ENCODE data around the gene HBZ. TPM values are rescaled to one million over a fixed set of nuclear protein-coding genes. Genes with fewer than 3 reads are reported as not detected.

Gene HBZ
- total and polyA plus RNA-seq, 2 of the 13 experiments (the other 11 are each of a cell fraction or from before 2014, with no cell fraction given): 0.21 TPM; not detected in 1

DNA sequence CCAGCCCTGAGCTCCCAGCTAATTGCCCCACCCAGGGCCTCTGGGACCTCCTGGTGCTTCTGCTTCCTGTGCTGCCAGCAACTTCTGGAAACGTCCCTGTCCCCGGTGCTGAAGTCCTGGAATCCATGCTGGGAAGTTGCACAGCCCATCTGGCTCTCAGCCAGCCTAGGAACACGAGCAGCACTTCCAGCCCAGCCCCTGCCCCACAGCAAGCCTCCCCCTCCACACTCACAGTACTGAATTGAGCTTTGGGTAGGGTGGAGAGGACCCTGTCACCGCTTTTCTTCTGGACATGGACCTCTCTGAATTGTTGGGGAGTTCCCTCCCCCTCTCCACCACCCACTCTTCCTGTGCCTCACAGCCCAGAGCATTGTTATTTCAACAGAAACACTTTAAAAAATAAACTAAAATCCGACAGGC lies 17.7 kb downstream of the HBZ start (continued):
- TF ChIP-seq, protein P1, sequence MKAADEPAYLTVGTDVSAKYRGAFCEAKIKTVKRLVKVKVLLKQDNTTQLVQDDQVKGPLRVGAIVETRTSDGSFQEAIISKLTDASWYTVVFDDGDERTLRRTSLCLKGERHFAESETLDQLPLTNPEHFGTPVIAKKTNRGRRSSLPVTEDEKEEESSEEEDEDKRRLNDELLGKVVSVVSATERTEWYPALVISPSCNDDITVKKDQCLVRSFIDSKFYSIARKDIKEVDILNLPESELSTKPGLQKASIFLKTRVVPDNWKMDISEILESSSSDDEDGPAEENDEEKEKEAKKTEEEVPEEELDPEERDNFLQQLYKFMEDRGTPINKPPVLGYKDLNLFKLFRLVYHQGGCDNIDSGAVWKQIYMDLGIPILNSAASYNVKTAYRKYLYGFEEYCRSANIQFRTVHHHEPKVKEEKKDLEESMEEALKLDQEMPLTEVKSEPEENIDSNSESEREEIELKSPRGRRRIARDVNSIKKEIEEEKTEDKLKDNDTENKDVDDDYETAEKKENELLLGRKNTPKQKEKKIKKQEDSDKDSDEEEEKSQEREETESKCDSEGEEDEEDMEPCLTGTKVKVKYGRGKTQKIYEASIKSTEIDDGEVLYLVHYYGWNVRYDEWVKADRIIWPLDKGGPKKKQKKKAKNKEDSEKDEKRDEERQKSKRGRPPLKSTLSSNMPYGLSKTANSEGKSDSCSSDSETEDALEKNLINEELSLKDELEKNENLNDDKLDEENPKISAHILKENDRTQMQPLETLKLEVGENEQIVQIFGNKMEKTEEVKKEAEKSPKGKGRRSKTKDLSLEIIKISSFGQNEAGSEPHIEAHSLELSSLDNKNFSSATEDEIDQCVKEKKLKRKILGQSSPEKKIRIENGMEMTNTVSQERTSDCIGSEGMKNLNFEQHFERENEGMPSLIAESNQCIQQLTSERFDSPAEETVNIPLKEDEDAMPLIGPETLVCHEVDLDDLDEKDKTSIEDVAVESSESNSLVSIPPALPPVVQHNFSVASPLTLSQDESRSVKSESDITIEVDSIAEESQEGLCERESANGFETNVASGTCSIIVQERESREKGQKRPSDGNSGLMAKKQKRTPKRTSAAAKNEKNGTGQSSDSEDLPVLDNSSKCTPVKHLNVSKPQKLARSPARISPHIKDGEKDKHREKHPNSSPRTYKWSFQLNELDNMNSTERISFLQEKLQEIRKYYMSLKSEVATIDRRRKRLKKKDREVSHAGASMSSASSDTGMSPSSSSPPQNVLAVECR (CRISPR knock-in tag; IDR thresholded peaks at IDR 0.05; ENCODE audit: borderline replicate concordance): peak; percentile 31; the same call in 1 of the 2 replicates
- peak; percentile 31; the same call in 1 of the 2 replicates for TF ChIP-seq GABPB1 (CRISPR knock-in tag; IDR thresholded peaks at IDR 0.05)
- TF ChIP-seq SOX5 (CRISPR knock-in tag; IDR thresholded peaks at IDR 0.05; ENCODE audit: borderline replicate concordance): peak; percentile 35; the same call in 1 of the 2 replicates
- TF ChIP-seq ZNF563 (CRISPR knock-in tag; IDR thresholded peaks at IDR 0.05): peak; percentile 50; the same call in 1 of the 2 replicates
- TF ChIP-seq, protein P2, sequence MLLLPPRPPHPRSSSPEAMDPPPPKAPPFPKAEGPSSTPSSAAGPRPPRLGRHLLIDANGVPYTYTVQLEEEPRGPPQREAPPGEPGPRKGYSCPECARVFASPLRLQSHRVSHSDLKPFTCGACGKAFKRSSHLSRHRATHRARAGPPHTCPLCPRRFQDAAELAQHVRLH (CRISPR knock-in tag; IDR thresholded peaks at IDR 0.05; ENCODE audit: borderline replicate concordance, low read depth): peak; percentile 49; the same call in 1 of the 2 replicates
- TF ChIP-seq, protein P3, sequence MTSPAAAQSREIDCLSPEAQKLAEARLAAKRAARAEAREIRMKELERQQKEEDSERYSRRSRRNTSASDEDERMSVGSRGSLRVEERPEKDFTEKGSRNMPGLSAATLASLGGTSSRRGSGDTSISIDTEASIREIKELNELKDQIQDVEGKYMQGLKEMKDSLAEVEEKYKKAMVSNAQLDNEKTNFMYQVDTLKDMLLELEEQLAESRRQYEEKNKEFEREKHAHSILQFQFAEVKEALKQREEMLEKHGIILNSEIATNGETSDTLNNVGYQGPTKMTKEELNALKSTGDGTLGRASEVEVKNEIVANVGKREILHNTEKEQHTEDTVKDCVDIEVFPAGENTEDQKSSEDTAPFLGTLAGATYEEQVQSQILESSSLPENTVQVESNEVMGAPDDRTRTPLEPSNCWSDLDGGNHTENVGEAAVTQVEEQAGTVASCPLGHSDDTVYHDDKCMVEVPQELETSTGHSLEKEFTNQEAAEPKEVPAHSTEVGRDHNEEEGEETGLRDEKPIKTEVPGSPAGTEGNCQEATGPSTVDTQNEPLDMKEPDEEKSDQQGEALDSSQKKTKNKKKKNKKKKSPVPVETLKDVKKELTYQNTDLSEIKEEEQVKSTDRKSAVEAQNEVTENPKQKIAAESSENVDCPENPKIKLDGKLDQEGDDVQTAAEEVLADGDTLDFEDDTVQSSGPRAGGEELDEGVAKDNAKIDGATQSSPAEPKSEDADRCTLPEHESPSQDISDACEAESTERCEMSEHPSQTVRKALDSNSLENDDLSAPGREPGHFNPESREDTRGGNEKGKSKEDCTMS (CRISPR knock-in tag; conservative IDR thresholded peaks at IDR 0.05): 0 out of 2 replicates have a peak, but pooled peaks have one; percentile 49
- 0 out of 2 replicates have a peak, but pooled peaks have one; percentile 16 for TF ChIP-seq NCOA2 (CRISPR knock-in tag; IDR thresholded peaks at IDR 0.05)
- TF ChIP-seq ETV6 (CRISPR knock-in tag; conservative IDR thresholded peaks at IDR 0.05): 0 out of 2 replicates have a peak, but pooled peaks have one; percentile 52
- TF ChIP-seq, protein P4, sequence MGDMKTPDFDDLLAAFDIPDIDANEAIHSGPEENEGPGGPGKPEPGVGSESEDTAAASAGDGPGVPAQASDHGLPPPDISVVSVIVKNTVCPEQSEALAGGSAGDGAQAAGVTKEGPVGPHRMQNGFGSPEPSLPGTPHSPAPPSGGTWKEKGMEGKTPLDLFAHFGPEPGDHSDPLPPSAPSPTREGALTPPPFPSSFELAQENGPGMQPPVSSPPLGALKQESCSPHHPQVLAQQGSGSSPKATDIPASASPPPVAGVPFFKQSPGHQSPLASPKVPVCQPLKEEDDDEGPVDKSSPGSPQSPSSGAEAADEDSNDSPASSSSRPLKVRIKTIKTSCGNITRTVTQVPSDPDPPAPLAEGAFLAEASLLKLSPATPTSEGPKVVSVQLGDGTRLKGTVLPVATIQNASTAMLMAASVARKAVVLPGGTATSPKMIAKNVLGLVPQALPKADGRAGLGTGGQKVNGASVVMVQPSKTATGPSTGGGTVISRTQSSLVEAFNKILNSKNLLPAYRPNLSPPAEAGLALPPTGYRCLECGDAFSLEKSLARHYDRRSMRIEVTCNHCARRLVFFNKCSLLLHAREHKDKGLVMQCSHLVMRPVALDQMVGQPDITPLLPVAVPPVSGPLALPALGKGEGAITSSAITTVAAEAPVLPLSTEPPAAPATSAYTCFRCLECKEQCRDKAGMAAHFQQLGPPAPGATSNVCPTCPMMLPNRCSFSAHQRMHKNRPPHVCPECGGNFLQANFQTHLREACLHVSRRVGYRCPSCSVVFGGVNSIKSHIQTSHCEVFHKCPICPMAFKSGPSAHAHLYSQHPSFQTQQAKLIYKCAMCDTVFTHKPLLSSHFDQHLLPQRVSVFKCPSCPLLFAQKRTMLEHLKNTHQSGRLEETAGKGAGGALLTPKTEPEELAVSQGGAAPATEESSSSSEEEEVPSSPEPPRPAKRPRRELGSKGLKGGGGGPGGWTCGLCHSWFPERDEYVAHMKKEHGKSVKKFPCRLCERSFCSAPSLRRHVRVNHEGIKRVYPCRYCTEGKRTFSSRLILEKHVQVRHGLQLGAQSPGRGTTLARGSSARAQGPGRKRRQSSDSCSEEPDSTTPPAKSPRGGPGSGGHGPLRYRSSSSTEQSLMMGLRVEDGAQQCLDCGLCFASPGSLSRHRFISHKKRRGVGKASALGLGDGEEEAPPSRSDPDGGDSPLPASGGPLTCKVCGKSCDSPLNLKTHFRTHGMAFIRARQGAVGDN (CRISPR knock-in tag; IDR thresholded peaks at IDR 0.05): peak; percentile 34
- TF ChIP-seq IRF2 (CRISPR knock-in tag; IDR thresholded peaks at IDR 0.05): 0 out of 2 replicates have a peak, but pooled peaks have one; percentile 32
- TF ChIP-seq YEATS2 (CRISPR knock-in tag; IDR thresholded peaks at IDR 0.05; ENCODE audit: borderline replicate concordance): peak; percentile 37; the same call in 1 of the 2 replicates
- TF ChIP-seq, protein P5, sequence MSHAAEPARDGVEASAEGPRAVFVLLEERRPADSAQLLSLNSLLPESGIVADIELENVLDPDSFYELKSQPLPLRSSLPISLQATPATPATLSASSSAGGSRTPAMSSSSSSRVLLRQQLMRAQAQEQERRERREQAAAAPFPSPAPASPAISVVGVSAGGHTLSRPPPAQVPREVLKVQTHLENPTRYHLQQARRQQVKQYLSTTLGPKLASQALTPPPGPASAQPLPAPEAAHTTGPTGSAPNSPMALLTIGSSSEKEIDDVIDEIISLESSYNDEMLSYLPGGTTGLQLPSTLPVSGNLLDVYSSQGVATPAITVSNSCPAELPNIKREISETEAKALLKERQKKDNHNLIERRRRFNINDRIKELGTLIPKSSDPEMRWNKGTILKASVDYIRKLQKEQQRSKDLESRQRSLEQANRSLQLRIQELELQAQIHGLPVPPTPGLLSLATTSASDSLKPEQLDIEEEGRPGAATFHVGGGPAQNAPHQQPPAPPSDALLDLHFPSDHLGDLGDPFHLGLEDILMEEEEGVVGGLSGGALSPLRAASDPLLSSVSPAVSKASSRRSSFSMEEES (CRISPR knock-in tag; IDR thresholded peaks at IDR 0.05): peak; percentile 80
- TF ChIP-seq MIER2 (CRISPR knock-in tag; IDR thresholded peaks at IDR 0.05): peak; percentile 96
- 0 out of 2 replicates have a peak, but pooled peaks have one; percentile 40 for TF ChIP-seq BORCS8-MEF2B (CRISPR knock-in tag; IDR thresholded peaks at IDR 0.05)
- TF ChIP-seq RXRB (CRISPR knock-in tag; IDR thresholded peaks at IDR 0.05; ENCODE audit: borderline replicate concordance): 0 out of 2 replicates have a peak, but pooled peaks have one; percentile 42
- peak; percentile 81 for TF ChIP-seq SAP130 (CRISPR knock-in tag; IDR thresholded peaks at IDR 0.05; ENCODE audit: low read depth)
- peak; percentile 67; the same call in 1 of the 2 replicates for TF ChIP-seq EHMT2 (IDR thresholded peaks at IDR 0.05; ENCODE audit: borderline replicate concordance, low read depth, low read length)
